HG03460 (cell line): ENCODE measurements around the gene TMEM272.

Experiments used
- ATAC-seq: cut with Tn5 transposase; IDR thresholded peaks from one replicate; pipeline ENCODE4 v1.9.1; 2021; ENCODE audit not compliant: unreplicated experiment

Gene TMEM272

DNA sequence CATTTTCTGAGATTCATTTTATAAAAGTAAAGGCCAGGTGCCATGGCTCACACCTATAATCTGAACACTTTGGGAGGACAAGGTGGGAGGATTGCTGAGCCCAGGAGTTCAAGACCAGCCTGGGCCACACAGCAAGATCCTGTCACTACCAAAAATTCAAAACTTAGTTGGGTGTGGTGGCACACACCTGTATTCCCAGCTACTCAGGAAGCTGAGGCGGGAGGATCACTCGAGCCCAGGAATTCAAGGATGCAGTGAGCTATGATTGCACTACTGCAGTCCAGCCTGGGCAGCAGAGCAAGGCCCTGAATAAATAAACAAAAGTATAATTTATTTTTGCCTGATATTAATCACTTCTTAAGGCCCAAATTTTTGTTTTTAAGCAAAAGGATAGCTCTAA is 81.5 kb downstream of the TMEM272 start:
- no peak for ATAC-seq
